HL-60/S4 treated with retinoic acid at 250 ng/mL for 4 days and 3 days (cell line): ENCODE measurements around the gene CD33.
"Not testable (repeated sequence)": the region's sequence is repeated elsewhere in the genome, so short reads cannot be mapped to it uniquely, and the experiment has no call there.

ENCODE experiments used
- in situ Hi-C: fragments of 300-500 bp; cut with MboI; formaldehyde crosslinking; loops from 2 replicates; pipeline ENCODE4 v1.7.0; 2022; ENCODE audit warnings: low sequenced_read_pairs

CD33 gene

DNA sequence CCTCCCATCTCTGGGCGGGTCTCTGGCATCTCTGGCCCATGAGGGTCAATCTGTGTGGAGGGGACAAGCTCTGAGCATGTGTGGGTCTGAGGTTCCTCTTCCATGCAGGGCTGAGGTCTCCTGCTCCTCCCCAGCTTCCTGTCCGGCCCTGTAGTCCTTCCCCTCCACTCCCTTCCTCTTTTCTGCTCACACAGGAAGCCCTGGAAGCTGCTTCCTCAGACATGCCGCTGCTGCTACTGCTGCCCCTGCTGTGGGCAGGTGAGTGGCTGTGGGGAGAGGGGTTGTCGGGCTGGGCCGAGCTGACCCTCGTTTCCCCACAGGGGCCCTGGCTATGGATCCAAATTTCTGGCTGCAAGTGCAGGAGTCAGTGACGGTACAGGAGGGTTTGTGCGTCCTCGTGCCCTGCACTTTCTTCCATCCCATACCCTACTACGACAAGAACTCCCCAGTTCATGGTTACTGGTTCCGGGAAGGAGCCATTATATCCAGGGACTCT lies at the start of gene CD33:
Gene CD33 (plus strand): TSS at position 183 of the 496 bp plus-strand sequence. CDS start 39 bp downstream, at position 222.
- in situ Hi-C loops: not testable (repeated sequence)

DNA sequence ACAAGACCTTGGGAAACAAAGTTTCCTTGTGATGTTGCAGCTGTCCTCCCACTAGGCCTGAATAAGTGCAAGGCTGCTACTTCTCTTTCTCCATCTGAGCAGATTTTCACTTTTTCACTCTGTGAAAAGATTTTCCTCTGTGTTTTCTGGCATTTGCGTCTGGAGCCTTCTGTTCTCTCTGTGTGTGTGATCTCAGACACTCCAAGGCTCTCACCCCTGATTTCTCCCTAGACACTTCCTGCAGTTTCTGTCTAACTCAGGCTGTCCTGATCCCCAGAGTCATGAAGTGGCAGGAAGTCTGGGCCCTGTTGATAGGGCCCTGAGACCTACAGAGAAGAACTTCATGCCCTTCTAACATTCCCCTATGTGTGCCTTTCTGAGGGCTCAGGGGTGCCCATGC lies 45.6 kb upstream of the CD33 start:
- in situ Hi-C loops: no loop called here

DNA sequence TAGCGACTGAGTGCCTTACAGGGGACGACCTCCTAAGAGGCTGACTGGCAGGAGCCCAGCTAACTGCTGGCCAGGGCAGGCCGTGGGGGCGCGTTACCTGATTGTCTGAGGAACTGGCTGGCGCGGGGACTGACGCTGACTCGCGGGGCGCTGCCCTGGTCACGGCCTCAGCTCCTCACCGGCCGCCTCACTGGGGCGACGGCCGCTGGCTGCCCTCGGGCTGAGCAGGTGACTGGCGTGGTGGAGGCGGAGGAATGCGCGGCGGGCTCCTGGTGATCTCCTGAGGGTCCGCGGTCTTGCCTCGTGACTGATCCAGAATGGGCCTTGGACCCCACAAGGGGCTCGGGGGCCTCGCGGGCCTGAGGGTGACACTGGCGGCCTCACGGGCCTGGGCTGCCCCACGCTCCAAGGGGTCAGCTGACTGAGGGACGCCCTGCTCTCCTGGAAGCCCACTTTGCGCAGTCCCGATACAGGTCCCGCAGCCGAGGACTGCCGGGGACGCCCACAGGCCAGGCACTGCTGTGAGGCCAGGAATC lies 43.4 kb upstream of the CD33 start:
- in situ Hi-C loops: no loop called here

DNA sequence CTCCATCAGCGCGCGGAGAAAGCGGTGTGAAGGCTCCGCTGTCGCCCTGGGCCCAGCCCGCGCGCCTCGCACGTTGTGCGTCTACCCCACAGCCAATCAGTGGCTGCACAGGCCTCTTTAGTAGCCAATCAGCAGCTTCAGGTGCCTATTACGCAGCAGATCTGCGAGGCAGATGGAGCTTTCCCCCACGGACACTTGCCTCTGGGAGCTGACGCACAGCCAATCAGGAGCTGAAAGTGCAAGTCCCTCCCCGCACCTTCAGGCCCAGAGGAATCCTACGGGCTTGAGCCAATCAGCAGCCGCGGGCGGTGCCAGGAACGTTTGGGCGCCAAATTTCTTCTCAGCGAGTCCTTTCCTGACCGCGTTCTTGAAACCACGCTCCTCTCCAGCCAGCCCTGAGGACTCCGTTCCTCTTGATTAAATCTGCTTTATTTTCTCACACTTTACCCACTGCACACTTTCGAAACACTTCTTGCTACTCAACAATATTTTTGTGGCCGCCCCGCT lies 42.9 kb upstream of the CD33 start:
- in situ Hi-C loops: no loop called here

DNA sequence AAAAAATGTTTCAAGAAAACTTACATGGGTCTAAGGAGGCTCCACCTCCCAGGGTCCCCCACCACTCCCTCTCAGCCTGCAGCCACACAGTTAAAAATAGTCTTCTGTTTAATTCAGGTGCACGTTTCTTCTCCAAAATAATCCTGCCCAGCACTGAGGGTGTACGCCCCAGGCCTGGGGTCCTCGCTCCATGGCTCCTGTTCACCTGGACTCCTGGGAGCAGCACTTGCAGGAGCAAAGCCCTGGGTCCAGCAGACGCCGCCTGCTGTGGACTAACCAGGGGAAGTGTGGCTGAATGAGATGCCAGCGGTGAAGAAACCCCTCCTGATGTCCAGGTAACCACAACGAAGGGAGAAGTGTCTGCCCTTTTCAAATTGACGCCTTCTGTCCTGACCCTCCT lies 41.3 kb upstream of the CD33 start:
- in situ Hi-C loops: no loop called here

DNA sequence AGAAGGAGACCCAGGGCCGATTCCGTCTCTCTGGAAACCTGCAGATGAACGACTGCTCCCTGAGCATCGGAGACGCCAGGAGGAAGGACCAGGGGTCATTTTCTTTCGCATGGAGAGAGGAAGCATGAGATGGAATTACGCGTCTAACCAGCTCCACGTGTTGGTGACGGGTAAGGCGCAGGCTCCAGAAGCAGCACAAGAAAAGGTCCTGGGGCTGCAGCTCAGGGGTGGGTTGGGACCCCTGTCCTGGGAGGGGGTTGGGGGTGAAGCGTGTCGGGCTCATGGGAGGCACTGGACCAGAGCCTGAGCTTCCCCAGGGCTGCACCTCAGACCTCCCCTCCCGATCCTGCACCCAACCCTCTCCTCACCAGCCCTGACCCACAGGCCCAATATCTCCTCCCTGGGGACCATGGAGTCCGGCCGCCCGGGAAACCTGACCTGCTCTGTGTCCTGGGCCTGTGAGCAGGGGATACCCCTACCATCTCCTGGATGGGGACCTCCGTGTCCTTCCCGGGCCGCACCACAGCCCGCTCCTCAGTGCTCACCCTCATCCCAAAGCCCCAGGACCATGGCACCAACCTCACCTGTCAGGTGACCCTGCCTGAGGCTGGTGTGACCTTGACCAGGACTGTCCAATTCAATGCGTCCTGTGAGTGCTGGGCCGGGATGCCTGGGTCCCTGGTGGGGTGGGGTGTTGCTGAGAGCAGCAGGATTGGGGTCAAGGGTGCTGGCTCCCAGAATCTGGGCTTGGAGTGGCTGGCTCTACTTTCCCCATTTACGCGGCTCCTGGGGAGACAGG lies 39.6 kb upstream of the CD33 start:
- in situ Hi-C loops: no loop called here

DNA sequence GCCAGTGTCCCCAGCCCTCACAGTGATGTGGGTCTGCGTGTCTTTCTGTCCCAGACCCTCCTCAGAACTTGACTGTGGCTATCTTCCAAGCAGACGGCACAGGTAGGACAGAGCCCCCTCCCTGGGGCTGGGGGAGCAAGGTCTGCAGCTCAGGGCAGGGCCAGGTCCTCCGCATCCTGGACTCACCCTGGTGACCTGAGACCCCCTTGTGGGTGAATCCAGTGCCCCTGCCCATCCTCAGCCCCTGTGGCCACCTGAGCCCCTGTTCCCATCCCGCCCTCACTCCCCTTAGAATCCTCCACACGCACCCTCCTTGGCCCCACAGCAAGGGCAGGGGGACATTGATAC lies 39.0 kb upstream of the CD33 start:
- in situ Hi-C loops: no loop called here

DNA sequence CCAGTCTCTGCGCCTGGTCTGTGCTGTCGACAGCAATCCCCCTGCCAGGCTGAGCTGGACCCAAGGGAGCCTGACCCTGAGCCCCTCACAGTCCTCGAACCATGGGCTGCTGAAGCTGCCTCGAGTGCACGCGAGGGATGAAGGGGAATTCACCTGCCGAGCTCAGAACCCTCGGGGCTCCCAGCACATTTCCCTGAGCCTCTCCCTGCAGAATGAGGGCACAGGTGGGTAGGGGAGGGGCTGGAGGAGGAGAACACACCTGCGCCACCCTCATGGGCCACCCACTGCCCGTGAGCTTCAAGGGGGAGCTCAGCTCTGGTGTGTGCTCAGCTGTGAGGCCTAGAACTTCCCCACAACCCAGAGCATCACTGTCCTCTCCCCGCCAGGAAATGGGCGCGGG lies 38.6 kb upstream of the CD33 start:
- in situ Hi-C loops: no loop called here

DNA sequence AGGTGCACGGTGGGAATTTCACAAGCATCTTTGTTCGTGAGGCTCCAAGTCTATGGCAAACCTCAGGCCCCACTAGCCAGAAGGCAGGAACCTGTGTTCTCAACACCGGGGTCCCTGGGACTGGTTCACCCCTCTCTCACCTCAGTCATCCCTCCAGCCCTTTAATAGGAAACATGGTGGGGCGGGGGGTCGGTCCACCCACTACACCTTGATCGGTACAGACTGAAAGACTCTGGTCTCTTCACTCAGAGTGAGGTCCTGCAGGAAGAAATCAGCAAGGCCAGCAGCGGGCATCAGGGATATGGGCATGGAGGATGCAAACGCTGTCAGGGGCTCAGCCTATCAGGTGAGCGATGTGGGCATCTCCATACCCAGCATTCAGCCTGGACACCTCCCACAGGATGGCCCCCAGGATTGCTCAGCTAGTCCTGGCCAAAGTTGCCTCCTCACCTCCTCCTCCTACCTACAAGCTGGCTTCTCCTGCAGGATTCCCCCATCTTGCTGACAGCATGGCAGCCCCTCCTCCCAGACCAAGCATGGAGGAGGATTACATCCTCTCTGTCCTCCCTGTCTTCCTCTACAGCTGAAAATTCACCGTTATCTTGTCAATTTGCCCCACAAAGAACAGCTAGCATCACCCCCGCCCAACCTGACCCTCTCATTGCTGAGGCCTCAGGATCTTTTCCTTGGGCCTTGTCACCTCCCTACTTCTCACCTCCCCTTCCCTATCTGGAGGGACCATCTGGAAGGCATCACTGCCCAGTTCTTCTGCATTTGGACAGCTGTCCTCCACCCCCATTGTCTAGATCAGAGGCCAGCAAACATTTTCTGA lies 37.3 kb upstream of the CD33 start:
- in situ Hi-C loops: no loop called here

DNA sequence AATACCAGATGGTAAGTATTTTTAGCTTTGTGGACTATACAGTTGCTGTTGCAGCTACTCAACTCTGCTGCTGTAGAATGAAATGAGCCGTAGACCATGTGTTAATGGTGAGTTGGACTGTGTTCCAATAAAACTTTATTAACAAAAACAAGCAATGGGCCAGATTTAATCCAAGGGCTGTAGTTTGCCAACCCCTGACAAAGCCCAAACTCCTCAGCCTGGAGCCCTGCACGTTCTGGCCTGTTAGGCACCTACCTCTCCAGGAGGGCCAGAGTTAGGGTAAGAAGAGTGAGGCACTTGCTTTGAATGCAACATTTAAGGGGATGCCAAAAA lies 36.7 kb upstream of the CD33 start:
- in situ Hi-C loops: no loop called here

DNA sequence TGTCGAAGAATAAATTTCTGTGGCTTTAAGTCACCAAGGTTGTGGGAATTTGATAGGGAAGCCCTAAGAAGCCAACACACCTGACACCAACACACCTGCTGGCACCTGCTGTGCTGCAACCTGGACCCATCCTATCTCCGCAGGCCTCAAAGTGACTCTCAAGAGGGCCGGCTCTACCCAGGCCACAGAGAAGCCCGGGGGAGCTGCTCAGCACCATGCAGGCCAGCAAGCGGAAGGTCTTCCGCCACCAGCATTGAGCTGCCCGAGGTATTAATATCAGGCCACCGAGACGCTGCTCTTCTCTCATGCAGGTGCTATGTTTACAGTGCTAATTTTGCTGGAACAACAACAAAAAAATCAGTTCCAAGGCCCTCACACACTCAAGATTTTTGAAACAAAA lies 32.2 kb upstream of the CD33 start:
- in situ Hi-C loops: no loop called here

DNA sequence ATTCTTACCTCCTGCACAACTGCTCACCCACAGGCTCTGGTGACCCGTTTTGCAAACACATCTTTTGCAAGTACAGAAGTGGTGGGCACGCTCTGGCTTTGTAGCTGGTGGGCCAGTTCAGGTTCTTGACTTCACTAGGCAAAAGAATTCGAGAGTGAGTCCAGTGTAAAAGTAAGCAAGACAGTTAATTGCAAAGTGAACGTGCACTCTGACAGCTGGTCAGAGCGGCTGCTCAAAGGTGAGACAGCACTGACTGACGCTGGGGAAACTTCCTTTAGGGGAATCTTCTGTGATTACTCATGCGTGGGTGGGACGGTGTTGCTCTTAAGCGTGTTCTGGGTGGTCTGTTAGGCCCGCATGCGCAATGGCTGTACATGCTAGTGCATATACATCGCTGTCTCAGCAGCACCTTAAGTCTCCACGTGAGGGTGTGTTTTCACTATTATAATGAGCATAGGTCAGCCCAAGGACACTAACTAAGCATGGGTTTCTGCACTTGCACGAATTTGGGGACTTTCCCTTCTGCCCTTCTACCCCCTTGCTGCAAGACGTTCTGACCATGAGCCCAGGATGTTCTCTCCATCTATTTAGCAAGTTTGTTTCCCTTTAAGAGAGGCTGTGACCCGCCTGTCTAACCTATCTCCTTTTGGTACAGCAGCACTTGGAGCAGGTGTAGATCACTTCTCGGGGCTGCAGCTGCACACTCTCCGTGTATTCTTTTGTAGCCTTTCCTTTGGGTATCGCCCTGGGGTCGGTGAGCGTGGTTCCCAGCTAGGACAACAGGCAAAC lies 30.2 kb upstream of the CD33 start:
- in situ Hi-C loops: no loop called here

DNA sequence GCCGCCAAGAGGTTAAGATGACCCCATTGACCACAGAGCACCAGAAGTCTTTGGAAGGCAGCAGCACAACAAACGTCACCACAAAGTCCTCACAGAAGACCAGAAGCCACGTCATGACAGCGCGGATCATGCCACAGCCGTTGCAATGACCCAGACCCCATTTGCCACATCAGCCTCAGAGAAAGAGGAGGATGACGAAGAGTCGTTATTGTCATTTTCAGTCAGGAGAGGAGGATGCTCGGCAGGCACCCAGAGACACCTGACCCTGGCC lies 29.6 kb upstream of the CD33 start:
- in situ Hi-C loops: no loop called here

DNA sequence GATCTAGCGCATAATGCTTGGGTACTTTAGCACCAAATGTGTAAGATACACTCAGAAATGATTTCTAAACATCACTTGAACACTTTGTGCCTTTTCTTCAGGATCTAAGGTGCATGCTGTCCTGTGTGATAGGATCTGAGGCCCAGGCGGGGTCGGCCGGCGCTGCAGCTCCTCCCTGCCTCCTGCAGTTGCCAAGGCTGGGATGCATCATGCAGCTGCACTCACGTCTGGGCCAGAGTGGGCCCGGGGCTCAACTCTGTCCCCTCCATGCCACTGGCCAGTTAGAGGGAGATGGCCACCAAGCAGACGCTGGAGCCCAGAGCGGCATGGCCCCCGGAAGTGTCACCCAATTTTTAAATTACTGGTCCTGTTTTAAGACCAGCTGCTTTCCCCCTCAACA lies 29.3 kb upstream of the CD33 start:
- in situ Hi-C loops: no loop called here

DNA sequence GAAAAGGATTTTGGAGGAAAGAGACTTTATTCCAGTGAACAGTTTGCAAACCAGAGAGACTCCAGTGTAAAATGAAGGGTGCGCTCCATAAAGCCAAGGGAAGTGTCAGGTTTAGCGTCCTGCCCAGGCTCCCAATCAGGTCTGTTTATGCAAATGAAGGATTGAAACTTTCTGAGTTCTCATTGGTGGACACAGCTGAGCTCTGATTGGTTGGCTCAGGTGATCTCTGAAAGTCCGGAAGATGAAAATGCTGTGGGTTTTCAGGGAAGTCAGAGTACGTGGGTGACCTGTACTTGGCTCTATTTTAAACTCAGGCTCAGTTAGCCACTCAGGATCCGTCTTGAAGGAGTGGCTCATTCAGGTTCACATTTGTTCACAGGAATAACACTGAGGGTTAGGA lies 28.7 kb upstream of the CD33 start:
- in situ Hi-C loops: no loop called here

DNA sequence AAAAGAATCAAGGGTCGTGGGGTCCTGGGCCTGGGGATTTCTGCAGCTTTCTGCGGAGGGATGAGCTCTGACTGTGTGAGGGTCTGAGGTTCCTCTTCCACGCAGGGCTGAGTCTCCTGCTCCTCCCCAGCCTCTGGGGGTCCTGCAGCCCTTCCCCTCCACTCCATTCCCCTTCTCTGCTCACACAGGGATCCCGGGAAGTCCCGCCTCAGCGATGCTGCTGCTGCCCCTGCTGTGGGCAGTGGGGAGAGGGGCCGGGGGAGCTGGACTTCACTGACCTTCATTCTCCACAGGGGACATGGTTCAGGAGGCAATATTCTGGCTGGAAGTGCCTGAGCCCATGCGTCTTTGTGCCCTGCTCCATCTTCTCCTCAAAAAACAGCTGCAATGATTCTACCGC lies 26.2 kb upstream of the CD33 start:
- in situ Hi-C loops: no loop called here

DNA sequence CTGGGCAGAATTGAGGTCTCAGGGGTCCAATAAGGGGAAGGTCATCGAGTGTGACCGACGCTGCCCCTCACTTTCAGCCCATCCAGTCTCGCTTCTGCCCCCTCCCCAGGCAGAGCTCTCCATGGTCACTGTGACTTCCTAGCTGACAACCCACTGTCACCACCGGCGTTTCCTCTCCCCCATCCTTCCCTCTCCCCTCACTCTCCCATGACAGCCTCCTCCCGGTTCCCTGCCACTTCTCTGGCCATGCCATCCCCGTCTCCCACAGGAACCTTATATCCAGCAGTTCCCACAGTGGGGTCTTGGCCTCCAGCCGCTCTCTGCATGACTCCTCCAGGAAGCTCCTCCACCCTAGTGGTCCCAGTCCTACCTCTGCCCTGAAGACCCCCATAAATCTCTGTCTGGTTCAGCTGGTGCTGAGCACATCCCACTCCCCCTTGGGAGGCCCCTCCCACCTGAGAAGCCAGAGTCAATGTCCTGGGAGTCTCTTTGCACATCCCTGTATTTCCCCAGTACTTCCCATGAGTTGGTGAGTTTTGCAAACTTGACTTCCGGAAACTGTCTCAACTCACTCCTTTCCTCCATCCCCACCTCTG lies 24.7 kb upstream of the CD33 start:
- in situ Hi-C loops: no loop called here

DNA sequence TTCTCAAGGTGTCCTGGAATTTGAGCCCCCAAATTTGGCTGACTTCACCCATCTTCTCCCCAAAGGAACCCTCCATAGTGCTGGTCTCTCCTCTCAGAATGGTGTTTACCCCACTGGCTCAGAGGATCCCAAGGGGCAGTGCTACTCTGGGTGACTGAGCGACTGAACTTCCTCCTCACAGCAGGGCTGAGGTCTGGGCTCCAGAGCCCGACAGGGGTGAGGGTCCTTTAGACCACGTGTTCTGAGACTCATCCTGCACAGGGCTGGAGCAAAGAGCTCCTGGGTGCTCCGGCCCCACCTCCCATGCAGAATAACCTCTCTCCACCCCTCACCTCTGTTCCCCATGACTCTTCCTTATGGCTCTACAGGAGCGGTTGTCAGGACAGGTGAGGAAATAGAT lies 23.2 kb upstream of the CD33 start:
- in situ Hi-C loops: no loop called here

DNA sequence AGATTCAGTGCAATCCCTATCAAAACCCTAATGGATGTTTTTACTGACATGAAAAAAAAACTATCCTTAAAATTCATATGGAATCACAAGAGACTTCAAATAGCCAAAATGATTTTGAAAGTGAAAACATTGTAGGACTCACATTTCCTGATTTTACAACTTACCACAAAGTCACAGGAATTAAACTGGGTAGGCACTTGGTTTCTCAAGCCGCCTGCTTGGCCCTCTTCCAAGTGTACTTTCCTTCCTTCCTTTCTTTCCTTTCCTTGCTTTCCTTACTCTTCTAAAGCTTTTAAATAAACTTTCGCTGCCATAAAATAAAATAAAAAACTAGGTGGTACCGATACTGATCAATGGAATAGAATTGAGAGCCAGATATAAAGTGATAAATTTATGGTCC lies 21.0 kb upstream of the CD33 start:
- in situ Hi-C loops: no loop called here

DNA sequence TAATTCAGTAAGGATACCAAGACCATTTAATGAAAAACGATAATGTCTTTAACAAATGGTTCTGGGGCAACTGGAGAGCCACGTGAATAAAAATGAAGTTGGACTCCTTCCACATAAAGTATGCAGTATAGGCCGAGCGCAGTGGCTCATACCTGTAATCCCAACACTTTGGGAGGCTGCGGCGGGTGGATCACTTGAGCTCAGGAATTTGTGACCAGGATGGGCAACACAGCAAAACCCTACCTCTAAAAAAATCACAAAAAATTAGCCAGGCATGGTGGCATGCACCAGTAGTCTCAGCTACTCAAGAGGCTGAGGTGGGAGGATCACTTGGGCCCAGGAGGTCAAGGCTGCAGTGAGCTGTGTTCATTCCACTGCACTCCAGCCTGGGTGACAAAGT lies 20.6 kb upstream of the CD33 start:
- in situ Hi-C loops: no loop called here

DNA sequence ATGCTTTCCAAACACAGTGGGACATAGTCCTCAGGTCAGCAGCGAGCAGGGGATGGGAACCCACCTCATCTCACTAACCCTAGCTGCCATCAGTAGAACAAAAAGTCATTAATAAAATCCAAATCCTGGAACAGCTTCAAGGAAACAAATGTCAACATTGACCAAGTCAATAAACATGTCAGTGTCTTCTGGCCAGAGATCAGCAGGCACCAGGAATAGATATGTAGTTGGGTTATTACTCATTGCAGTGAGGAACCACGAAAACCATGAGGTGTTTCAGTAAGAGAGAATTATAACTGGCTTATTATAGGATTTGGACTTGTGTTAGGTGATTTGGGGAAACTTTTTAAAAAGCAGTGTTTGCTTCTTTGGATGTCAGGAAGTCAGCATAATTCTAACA lies 17.1 kb upstream of the CD33 start:
- in situ Hi-C loops: no loop called here
